K562 (cell line): ENCODE measurements around the gene BCL2L13. TPM values are rescaled to one million over a fixed set of nuclear protein-coding genes. Genes with fewer than 3 reads are reported as not detected.
A peak's percentile ranks its signal among the peaks of the same experiment; 100 is the strongest.

Source experiments
- ATAC-seq: fragments of 200-7000 bp; cut with Tn5 transposase; 3 replicates; pipeline ENCODE4 v1.9.1; 2020; ENCODE audit warnings: moderate library complexity
- BruUV-seq: library from RNA; stranded (reverse); fragments of 400-500 nt; replicated peaks from 2 replicates; lab custom pipeline; 2021; lab: Mats Ljungman, UMichigan
- CTCF ChIA-PET: fragments of 300-600 bp; formaldehyde crosslinking; extraction: SDS; loops from one replicate; lab custom pipeline; 2021; ENCODE audit warnings: low intra/inter-chr PET ratio; lab: Yijun Ruan, JAX
- POLR2A ChIA-PET: fragments of 300-600, 350-650 bp; sonication (Branson Sonifier 250); formaldehyde crosslinking; extraction: SDS; loops from one replicate; lab custom pipeline; 2021; ENCODE audit warnings: antibody characterized with exemption, inconsistent platforms; lab: Yijun Ruan, JAX
- DNase-seq, 4 experiments: peaks; one replicate each; pipeline versions ENCODE4 v3.0.0 to v3.0.0-alpha.2; 2011 to 2018; ENCODE audit warnings: low spot score in 3 of 4, mixed read lengths in 3 of 4; ENCODE audit errors: extremely low read depth in 1 of 4
- FAIRE-seq: peaks from 2 replicates; lab custom pipeline; 2011; peaks lifted over from hg19 to GRCh38; lab: Jason Lieb, UNC
- H2AFZ ChIP-seq: 2 replicates; pipeline ENCODE4 v1.6.0; 2011; ENCODE audit warnings: low read depth, low read length, control low read depth, inconsistent platforms
- H3K27ac ChIP-seq: fragments of 200-600 bp; 3 replicates; pipeline ENCODE4 v1.8.0; 2011; ENCODE audit warnings: low read depth, mild to moderate bottlenecking, control low read depth, inconsistent platforms, low read length, moderate library complexity, mixed read lengths; ENCODE audit errors: extremely low read depth
- H3K27me3 ChIP-seq, 2 experiments: fragments of 300-600 bp in 1 of 2; 2 replicates in 1 of 2; 3 replicates in 1 of 2; pipeline versions ENCODE4 v1.6.0 to v1.8.0; 2011; ENCODE audit warnings: inconsistent platforms in 2 of 2, low read length in 2 of 2, mild to moderate bottlenecking in 1 of 2, mixed read lengths in 1 of 2, moderate library complexity in 1 of 2; ENCODE audit not compliant: control insufficient read depth in 2 of 2, insufficient read depth in 2 of 2
- H3K36me3 ChIP-seq: fragments of 300-600 bp; 3 replicates; pipeline ENCODE4 v1.8.0; 2011; ENCODE audit warnings: mild to moderate bottlenecking, low read length, inconsistent platforms; ENCODE audit not compliant: control insufficient read depth, insufficient read depth
- H3K4me1 ChIP-seq, 2 experiments: fragments of 200-600 bp in 1 of 2; replicated peaks in 1 of 2; 2 replicates in 1 of 2; 3 replicates in 1 of 2; pipeline versions ENCODE4 v1.5.1 to v1.8.0; 2011; ENCODE audit warnings: inconsistent platforms in 2 of 2, low read length in 2 of 2, mild to moderate bottlenecking in 1 of 2, mixed read lengths in 1 of 2, moderate library complexity in 1 of 2; ENCODE audit not compliant: control insufficient read depth in 2 of 2, insufficient read depth in 2 of 2
- H3K4me2 ChIP-seq: 2 replicates; pipeline ENCODE4 v1.6.1; 2011; ENCODE audit warnings: low read length, control low read depth, inconsistent platforms, mixed read lengths; ENCODE audit not compliant: insufficient read depth
- H3K4me3 ChIP-seq: fragments of 200-600 bp; sonication (generic), shearing (Covaris generic); 2 replicates; pipeline ENCODE4 v1.5.1; 2016; ENCODE audit warnings: control low read depth, inconsistent platforms
- H3K79me2 ChIP-seq: fragments of 200-600 bp; 3 replicates; pipeline ENCODE4 v1.8.0; 2011; ENCODE audit warnings: low read length, inconsistent platforms; ENCODE audit not compliant: control insufficient read depth, insufficient read depth
- H3K9ac ChIP-seq, 2 experiments: 2 replicates each; pipeline versions ENCODE4 v1.6.0 to v1.6.1; 2011; ENCODE audit warnings: low read depth in 2 of 2, low read length in 2 of 2, control low read depth in 1 of 2, inconsistent platforms in 1 of 2, mild to moderate bottlenecking in 1 of 2, mixed read lengths in 1 of 2; ENCODE audit not compliant: insufficient read depth in 1 of 2
- H3K9me1 ChIP-seq: one replicate; pipeline ENCODE4 v1.6.0; 2011; ENCODE audit warnings: inconsistent platforms, mild to moderate bottlenecking, low read length, moderate library complexity; ENCODE audit not compliant: control insufficient read depth, insufficient read depth
- H3K9me3 ChIP-seq: replicated peaks from 2 replicates; pipeline ENCODE4 v1.5.1; 2011; ENCODE audit warnings: low read depth, low read length, inconsistent platforms; ENCODE audit not compliant: control insufficient read depth, insufficient read depth
- H4K20me1 ChIP-seq: replicated peaks from 2 replicates; pipeline ENCODE4 v1.6.1; 2011; ENCODE audit warnings: low read length, inconsistent platforms, mixed read lengths; ENCODE audit not compliant: control insufficient read depth, insufficient read depth
- C11orf30 ChIP-seq: fragments of 450-650 bp; IDR thresholded peaks from 2 replicates; pipeline ENCODE4 v1.6.1; 2016; ENCODE audit warnings: low read depth, mild to moderate bottlenecking
- CTCF ChIP-seq, 3 experiments: IDR thresholded peaks in 2 of 3; conservative IDR thresholded peaks in 1 of 3; 2 replicates each; pipeline ENCODE4 v1.5.1; 2011 to 2012; ENCODE audit warnings: low read length in 3 of 3, mild to moderate bottlenecking in 3 of 3, control low read depth in 2 of 3, improper control_type of control experiment in 1 of 3, inconsistent platforms in 1 of 3, low read depth in 1 of 3, mixed read lengths in 1 of 3, moderate library complexity in 1 of 3; ENCODE audit not compliant: insufficient read depth in 2 of 3
- DPF2 ChIP-seq: fragments of 450-650 bp; IDR thresholded peaks from 2 replicates; pipeline ENCODE4 v1.6.1; 2016
- KLF16 ChIP-seq: IDR thresholded peaks from 2 replicates; pipeline ENCODE4 v1.6.1; 2016; ENCODE audit warnings: antibody characterized with exemption
- MAFG ChIP-seq: fragments of 450-650 bp; conservative IDR thresholded peaks from 2 replicates; pipeline ENCODE4 v1.6.1; 2016; ENCODE audit warnings: missing genetic modification characterization, missing compliant biosample characterization
- POLR2G ChIP-seq: fragments of 200-400 bp; formaldehyde crosslinking; IDR thresholded peaks from 2 replicates; pipeline ENCODE4 v1.6.1; 2017; ENCODE audit warnings: low read depth, mild to moderate bottlenecking, antibody characterized with exemption, low read length, moderate library complexity
- ZNF316 ChIP-seq: fragments of 450-650 bp; IDR thresholded peaks from 2 replicates; pipeline ENCODE4 v1.6.1; 2016
- WGBS: fragments of 100-300 bp; shearing (Covaris generic); methylation state at CpG from one replicate; pipeline ENCODE4 v1.1.6; 2016; ENCODE audit warnings: low coverage, mixed read lengths; ENCODE audit not compliant: insufficient coverage; ENCODE audit errors: missing lambda C conversion rate; 5-methylcytosine and 5-hydroxymethylcytosine counted together
- in situ Hi-C: fragments of 300-500 bp; cut with MboI; formaldehyde crosslinking; loops from 4 replicates; pipeline ENCODE4 v1.15.0; 2018; ENCODE audit warnings: inconsistent platforms, mixed read lengths
- intact Hi-C: fragments of 100-400 bp; cut with micrococcal nuclease; formaldehyde crosslinking; loops from 2 replicates; pipeline ENCODE4 v1.14.2; 2022
- polyA plus RNA-seq, 8 experiments: library from polyadenylated mRNA; depleted of rRNA in 4 of 8; stranded (reverse) in 5 of 8; unstranded in 3 of 8; fragments of >200 nt; fragmentation: Nextera tagmentation in 2 of 8; fragmentation: Illumina TruSeq in 1 of 8; extraction: Ambion mirVana in 2 of 8; extraction: Trizol in 1 of 8; gene quantifications; 2 replicates each; pipeline versions ENCODE4 v1.2.1 to v1.2.3, GENCODE V29; 2011 to 2014; ENCODE audit warnings: inconsistent platforms in 1 of 8, missing spikeins in 1 of 8
- total RNA-seq, 7 experiments: library from RNA; depleted of rRNA in 6 of 7; stranded (reverse); fragments of >200 nt in 6 of 7; fragmentation: Illumina TruSeq in 2 of 7; extraction: Trizol in 2 of 7; gene quantifications; 2 replicates each; pipeline versions ENCODE4 v1.2.1 to v1.2.3, GENCODE V29; 2011 to 2021; ENCODE audit warnings: low replicate concordance in 1 of 7
- TF ChIP-seq, protein P1 (sequence below), 2 experiments: fragments of 450-650 bp; formaldehyde crosslinking in 1 of 2; IDR thresholded peaks; 2 replicates each; pipeline versions ENCODE4 v1.4.0 to v1.6.1; 2014 to 2020; ENCODE audit warnings: mild to moderate bottlenecking in 2 of 2, borderline replicate concordance in 1 of 2, low read depth in 1 of 2

Gene BCL2L13
- total and polyA plus RNA-seq, 9 of the 15 experiments (the other 6 are each of a cell fraction or from before 2014, with no cell fraction given), result 41.5 to 63.4 (median 56.5) TPM

GRCh38 chr22:17754233-17754925 is 115.8 kb downstream of the BCL2L13 start:
- Histone ChIP-seq H3K27ac (no peak overlapping the region), H4K20me1 (no peaks in the 10 kb centered on the region; the same call in 1 of the 2 replicates), H3K9ac (no peak overlapping the region), H3K9me1 (peaks cover 6% of the 10 kb centered on the region), H3K4me2 (no peak overlapping the region), H3K4me3 (no peak overlapping the region), H3K4me1 (peaks cover 0 to 19% of the 10 kb centered on the region in 2 experiments; a peak in 1 of 5 replicates), H2AFZ (no peak overlapping the region), H3K79me2 (peaks cover 44% of the 10 kb centered on the region), H3K27me3 (no peaks in the 10 kb centered on the region), H3K9me3 (no peaks in the 10 kb centered on the region), H3K36me3 (0 out of 3 replicates have a peak, but pooled peaks cover 5% of the 10 kb centered on the region)
- TF ChIP-seq CTCF (IDR thresholded peaks at IDR 0.05 in 2 of 3, conservative IDR thresholded peaks at IDR 0.05 in 1 of 3; ENCODE audit: insufficient read depth in 2 of 3, low read depth in 1 of 3, low read length in 3 of 3), result peak; percentile 12 to 37 (median 16); a peak in 3 of 6 replicates
- no peak for TF ChIP-seq DPF2
- peak; percentile 82 for TF ChIP-seq ZNF316
- TF ChIP-seq C11orf30, result peak; percentile 61
- TF ChIP-seq MAFG, result peak; percentile 28; the same call in 1 of the 2 replicates
- no peak for TF ChIP-seq KLF16
- TF ChIP-seq, protein P1, sequence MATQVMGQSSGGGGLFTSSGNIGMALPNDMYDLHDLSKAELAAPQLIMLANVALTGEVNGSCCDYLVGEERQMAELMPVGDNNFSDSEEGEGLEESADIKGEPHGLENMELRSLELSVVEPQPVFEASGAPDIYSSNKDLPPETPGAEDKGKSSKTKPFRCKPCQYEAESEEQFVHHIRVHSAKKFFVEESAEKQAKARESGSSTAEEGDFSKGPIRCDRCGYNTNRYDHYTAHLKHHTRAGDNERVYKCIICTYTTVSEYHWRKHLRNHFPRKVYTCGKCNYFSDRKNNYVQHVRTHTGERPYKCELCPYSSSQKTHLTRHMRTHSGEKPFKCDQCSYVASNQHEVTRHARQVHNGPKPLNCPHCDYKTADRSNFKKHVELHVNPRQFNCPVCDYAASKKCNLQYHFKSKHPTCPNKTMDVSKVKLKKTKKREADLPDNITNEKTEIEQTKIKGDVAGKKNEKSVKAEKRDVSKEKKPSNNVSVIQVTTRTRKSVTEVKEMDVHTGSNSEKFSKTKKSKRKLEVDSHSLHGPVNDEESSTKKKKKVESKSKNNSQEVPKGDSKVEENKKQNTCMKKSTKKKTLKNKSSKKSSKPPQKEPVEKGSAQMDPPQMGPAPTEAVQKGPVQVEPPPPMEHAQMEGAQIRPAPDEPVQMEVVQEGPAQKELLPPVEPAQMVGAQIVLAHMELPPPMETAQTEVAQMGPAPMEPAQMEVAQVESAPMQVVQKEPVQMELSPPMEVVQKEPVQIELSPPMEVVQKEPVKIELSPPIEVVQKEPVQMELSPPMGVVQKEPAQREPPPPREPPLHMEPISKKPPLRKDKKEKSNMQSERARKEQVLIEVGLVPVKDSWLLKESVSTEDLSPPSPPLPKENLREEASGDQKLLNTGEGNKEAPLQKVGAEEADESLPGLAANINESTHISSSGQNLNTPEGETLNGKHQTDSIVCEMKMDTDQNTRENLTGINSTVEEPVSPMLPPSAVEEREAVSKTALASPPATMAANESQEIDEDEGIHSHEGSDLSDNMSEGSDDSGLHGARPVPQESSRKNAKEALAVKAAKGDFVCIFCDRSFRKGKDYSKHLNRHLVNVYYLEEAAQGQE (IDR thresholded peaks at IDR 0.05; ENCODE audit: borderline replicate concordance), result 0 out of 2 replicates have a peak, but pooled peaks have one; percentile 8
- TF ChIP-seq, protein P1 (CRISPR knock-in tag; IDR thresholded peaks at IDR 0.05; ENCODE audit: low read depth), result no peak
- TF ChIP-seq POLR2G, result 0 out of 2 replicates have a peak, but pooled peaks have one; percentile 17
- ChIA-PET POLR2A (interaction anchor here (0.6 kb wide), 1 partner anchor 98 kb away, joined by 3 read pairs; no protein-coding TSS in a partner anchor), CTCF (no interaction called here)
- FAIRE-seq (no peak), ATAC-seq (peak; percentile 30; the same call in 2 of the 3 replicates), DNase-seq (no peak)
- BruUV-seq, result no TSS peak
- 88% methylated on average over 13 of the region's 14 CpGs for WGBS
- in situ Hi-C loops (no loop called here), intact Hi-C loops (no loop called here)
